ENCODE results near the gene DHX34. TPM values are rescaled to one million over a fixed set of nuclear protein-coding genes. Genes with fewer than 3 reads are reported as not detected.
A peak's percentile ranks its signal among the peaks of the same experiment; 100 is the strongest.
"Not testable (repeated sequence)": the region's sequence is repeated elsewhere in the genome, so short reads cannot be mapped to it uniquely, and the experiment has no call there.

Gene DHX34
- total RNA-seq, 6 donors from 2014 or later, result 8.4 to 80.7 (median 19.4) TPM

DNA sequence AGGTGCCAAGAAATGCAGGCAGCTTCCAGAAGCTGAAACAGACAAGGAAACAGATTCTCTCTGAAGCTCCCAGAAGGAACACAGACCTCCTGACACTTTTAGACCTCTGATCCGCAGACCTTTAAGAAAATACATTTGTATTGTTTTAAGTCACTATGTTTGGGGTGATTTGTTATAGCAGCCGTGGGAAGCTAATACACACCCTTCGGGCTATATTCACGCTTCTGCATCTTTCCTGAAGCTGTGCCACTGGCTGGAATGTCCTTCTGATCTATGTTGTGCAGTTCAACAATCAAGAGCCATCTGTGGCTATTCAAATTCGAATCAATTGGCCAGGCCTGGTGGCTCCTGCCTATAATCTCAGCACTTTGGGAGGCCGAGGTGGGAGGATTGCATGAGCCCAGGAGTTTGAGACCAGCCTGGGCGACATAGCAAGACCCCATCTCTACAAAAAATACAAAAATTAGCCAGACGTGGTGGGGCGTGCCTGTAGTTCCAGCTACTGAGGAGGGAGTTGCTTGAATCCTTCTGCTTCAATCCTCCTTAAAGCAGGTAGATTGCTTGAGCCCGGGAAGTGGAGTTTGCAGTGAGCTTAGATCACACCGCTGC is 5.8 kb upstream of the DHX34 start:
- peaks cover 0 to 10% (median 0%) of the 10 kb centered on the region in 4 donors for H3K36me3 ChIP-seq
- TF ChIP-seq POLR2AphosphoS5 (IDR thresholded peaks at IDR 0.05) (no peak), EP300 (IDR thresholded peaks at IDR 0.05) (no peak), POLR2A (IDR thresholded peaks at IDR 0.05) (no peak)
- TF ChIP-seq, protein P1, sequence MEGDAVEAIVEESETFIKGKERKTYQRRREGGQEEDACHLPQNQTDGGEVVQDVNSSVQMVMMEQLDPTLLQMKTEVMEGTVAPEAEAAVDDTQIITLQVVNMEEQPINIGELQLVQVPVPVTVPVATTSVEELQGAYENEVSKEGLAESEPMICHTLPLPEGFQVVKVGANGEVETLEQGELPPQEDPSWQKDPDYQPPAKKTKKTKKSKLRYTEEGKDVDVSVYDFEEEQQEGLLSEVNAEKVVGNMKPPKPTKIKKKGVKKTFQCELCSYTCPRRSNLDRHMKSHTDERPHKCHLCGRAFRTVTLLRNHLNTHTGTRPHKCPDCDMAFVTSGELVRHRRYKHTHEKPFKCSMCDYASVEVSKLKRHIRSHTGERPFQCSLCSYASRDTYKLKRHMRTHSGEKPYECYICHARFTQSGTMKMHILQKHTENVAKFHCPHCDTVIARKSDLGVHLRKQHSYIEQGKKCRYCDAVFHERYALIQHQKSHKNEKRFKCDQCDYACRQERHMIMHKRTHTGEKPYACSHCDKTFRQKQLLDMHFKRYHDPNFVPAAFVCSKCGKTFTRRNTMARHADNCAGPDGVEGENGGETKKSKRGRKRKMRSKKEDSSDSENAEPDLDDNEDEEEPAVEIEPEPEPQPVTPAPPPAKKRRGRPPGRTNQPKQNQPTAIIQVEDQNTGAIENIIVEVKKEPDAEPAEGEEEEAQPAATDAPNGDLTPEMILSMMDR (IDR thresholded peaks at IDR 0.05), result no peak
- ATAC-seq (ENCODE audit: low FRiP score in 2 of 2) (no peak), DNase-seq (no peak)
- no peaks in the 10 kb centered on the region for H3K9me3 ChIP-seq
- 83 to 86% methylated on average over 11 of the region's 11 CpGs for WGBS, 2 donors
- H3K4me1 ChIP-seq, result peaks cover 0 to under 1% (median under 1%) of the 10 kb centered on the region in 4 donors
- H3K27ac ChIP-seq, result no peak overlapping the region
- no peak overlapping the region for H3K4me3 ChIP-seq
- no peaks in the 10 kb centered on the region for H3K27me3 ChIP-seq

DNA sequence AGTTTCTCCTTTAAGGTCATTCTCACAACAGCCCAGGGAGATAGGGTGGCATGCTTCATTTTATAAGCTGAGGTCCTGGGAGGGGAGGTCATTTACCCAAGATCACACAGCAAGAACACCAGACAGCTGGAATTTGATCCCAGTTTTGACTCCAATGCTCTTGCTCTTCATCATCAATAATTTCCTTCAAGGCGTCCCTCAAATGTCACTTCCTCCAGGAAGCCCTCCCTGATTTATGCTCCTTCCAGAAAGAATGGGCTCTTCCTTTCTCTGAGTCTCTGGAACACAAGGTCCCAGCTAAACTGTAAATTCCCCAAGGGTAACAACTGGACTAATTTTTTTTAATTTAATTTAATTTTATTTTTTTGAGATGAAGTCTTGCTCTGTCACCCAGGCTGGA is 4.7 kb upstream of the DHX34 start:
- TF ChIP-seq, protein P1 (IDR thresholded peaks at IDR 0.05), result no peak
- TF ChIP-seq POLR2A (IDR thresholded peaks at IDR 0.05) (no peak), POLR2AphosphoS5 (IDR thresholded peaks at IDR 0.05) (no peak), EP300 (IDR thresholded peaks at IDR 0.05) (no peak)
- H3K9me3 ChIP-seq, result no peaks in the 10 kb centered on the region
- H3K27me3 ChIP-seq, result no peaks in the 10 kb centered on the region
- no peak overlapping the region for H3K4me3 ChIP-seq
- H3K4me1 ChIP-seq, result peaks cover 3 to 7% (median 5%) of the 10 kb centered on the region in 4 donors
- H3K36me3 ChIP-seq, result peaks cover 0 to 10% (median 0%) of the 10 kb centered on the region in 4 donors
- no peak overlapping the region for H3K27ac ChIP-seq
- DNase-seq, result no peak
- ATAC-seq (ENCODE audit: low FRiP score in 2 of 2), result no peak
- WGBS, 2 donors, result 78 to 83% methylated on average over 1 of the region's 1 CpG

GRCh38 chr19:47346024-47346423 is 3.1 kb upstream of the DHX34 start:
- peaks cover 9 to 21% (median 17%) of the 10 kb centered on the region in 4 donors for H3K4me1 ChIP-seq
- H3K27me3 ChIP-seq; ATAC-seq (ENCODE audit: low FRiP score in 2 of 2): not testable (repeated sequence)

GRCh38 chr19:47350630-47351029 is 1.5 kb downstream of the DHX34 start:
- no peak for TF ChIP-seq EP300 (IDR thresholded peaks at IDR 0.05)
- TF ChIP-seq, protein P1 (IDR thresholded peaks at IDR 0.05), result no peak
- TF ChIP-seq POLR2AphosphoS5 (IDR thresholded peaks at IDR 0.05), result no peak
- no peak for TF ChIP-seq POLR2A (IDR thresholded peaks at IDR 0.05)
- H3K27me3 ChIP-seq, result no peaks in the 10 kb centered on the region
- WGBS, 2 donors, result 90 to 91% methylated on average over 6 of the region's 6 CpGs
- H3K9me3 ChIP-seq, result no peaks in the 10 kb centered on the region
- DNase-seq (no peak), ATAC-seq (ENCODE audit: low FRiP score in 2 of 2) (no peak)
- peaks cover 11 to 29% (median 25%) of the 10 kb centered on the region in 4 donors for H3K36me3 ChIP-seq
- peaks cover 9 to 29% (median 17%) of the 10 kb centered on the region in 4 donors for H3K4me1 ChIP-seq
- no peak overlapping the region for H3K4me3 ChIP-seq
- H3K27ac ChIP-seq, result peak overlapping the region in 1 of 4 donors; percentile 91

More at GRCh38 chr19:47346024-47346423, 3.1 kb upstream of the DHX34 start:
- H3K4me3 ChIP-seq, H3K9me3 ChIP-seq, H3K36me3 ChIP-seq, DNase-seq, H3K27ac ChIP-seq: not testable (repeated sequence)
- WGBS, 2 donors, result 94 to 100% methylated on average over 6 of the region's 6 CpGs

GRCh38 chr19:47351548-47351947 is 2.4 kb downstream of the DHX34 start:
- Histone ChIP-seq H3K4me3 (no peak overlapping the region), H3K4me1 (peaks cover 9 to 29% (median 17%) of the 10 kb centered on the region in 4 donors), H3K27me3 (no peaks in the 10 kb centered on the region), H3K9me3 (no peaks in the 10 kb centered on the region), H3K27ac (no peak overlapping the region), H3K36me3 (peaks cover 11 to 38% (median 33%) of the 10 kb centered on the region in 4 donors)
- 81 to 93% methylated on average over 3 of the region's 3 CpGs for WGBS, 2 donors
- no peak for TF ChIP-seq POLR2A (IDR thresholded peaks at IDR 0.05)
- no peak for TF ChIP-seq POLR2AphosphoS5 (IDR thresholded peaks at IDR 0.05)
- TF ChIP-seq, protein P1 (IDR thresholded peaks at IDR 0.05), result no peak
- no peak for TF ChIP-seq EP300 (IDR thresholded peaks at IDR 0.05)
- no peak for DNase-seq
- ATAC-seq (ENCODE audit: low FRiP score in 2 of 2), result no peak

All from upper lobe of left lung (tissue), 6 donors.